Measurements from ENCODE around the gene DYNC2H1. TPM values are rescaled to one million over a fixed set of nuclear protein-coding genes. Genes with fewer than 3 reads are reported as not detected.

The DYNC2H1 gene
- total RNA-seq, 1 experiment from 2014 or later: 28.9 TPM

- no TSS peak for BruUV-seq (replicated peaks)
- ChIA-PET CTCF (no interaction called here), POLR2A (ENCODE audit: unreplicated experiment) (interaction anchor here (0.6 kb wide), 2 partner anchors 47 to 315 kb away, joined by 3 to 4 read pairs; no protein-coding TSS in a partner anchor)
- Histone ChIP-seq H2AFZ (ENCODE audit: low read length) (no peak overlapping the region), H3K4me3 (ENCODE audit: low read length) (no peak overlapping the region), H3K9me2 (replicated peaks; ENCODE audit: low read length) (no peaks in the 10 kb centered on the region), H3K36me3 (ENCODE audit: low read depth, low read length) (no peaks in the 10 kb centered on the region), H3K9me3 (ENCODE audit: low read length) (no peaks in the 10 kb centered on the region), H3F3A (ENCODE audit: low read length, unreplicated experiment) (no peaks in the 10 kb centered on the region), H3K27ac (ENCODE audit: low read length) (no peak overlapping the region), H3K9ac (ENCODE audit: low read length) (no peak overlapping the region), H3K27me3 (ENCODE audit: low read length) (no peaks in the 10 kb centered on the region), H3K79me2 (ENCODE audit: low read length) (no peaks in the 10 kb centered on the region), H4K20me1 (ENCODE audit: low read length) (no peaks in the 10 kb centered on the region), H3K4me1 (ENCODE audit: insufficient read depth, low read length) (no peaks in the 10 kb centered on the region), H3K4me2 (ENCODE audit: low read length) (no peak overlapping the region)
- DNase-seq: peak; percentile 27
- no peak for TF ChIP-seq EZH2 (IDR thresholded peaks at IDR 0.05; ENCODE audit: low read length, unreplicated experiment)
- no peak for TF ChIP-seq EZH2phosphoT487 (IDR thresholded peaks at IDR 0.05; ENCODE audit: borderline replicate concordance, low read length)
- no peak for TF ChIP-seq CTCF (conservative IDR thresholded peaks at IDR 0.05; ENCODE audit: low read depth, low read length)
- peak; percentile 87 for ATAC-seq
- intact Hi-C loops (cut with micrococcal nuclease): no loop called here
Measured at GRCh38 chr11:103380031-103380430, 270.8 kb downstream of the DYNC2H1 start.

DNA sequence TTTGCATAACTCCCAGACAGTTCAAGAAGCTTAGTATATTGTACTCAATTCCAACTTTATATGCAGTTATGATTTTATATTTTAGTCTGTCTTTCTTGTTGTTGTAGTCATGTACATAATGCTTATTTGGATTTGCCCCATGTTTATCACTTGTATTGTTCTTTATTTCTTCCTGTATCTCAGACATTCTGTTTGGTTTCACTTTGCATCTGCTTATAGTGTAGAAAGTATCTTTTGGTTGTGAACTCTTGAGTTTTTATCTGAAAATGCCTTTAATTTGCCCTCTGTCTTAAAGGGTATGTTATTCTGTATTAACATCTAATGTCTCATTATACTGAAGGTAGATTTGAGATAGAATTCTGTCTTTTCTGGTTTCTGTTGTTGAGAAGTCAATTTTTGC, 275.4 kb downstream of the DYNC2H1 start:
- intact Hi-C loops (cut with micrococcal nuclease): no loop called here
- no peak overlapping the region for H3K9ac ChIP-seq (ENCODE audit: low read length)
- TF ChIP-seq CTCF (conservative IDR thresholded peaks at IDR 0.05; ENCODE audit: low read depth, low read length): no peak
- no peak for TF ChIP-seq EZH2 (IDR thresholded peaks at IDR 0.05; ENCODE audit: low read length, unreplicated experiment)
- TF ChIP-seq EZH2phosphoT487 (IDR thresholded peaks at IDR 0.05; ENCODE audit: borderline replicate concordance, low read length): no peak
- H4K20me1 ChIP-seq (ENCODE audit: low read length): no peaks in the 10 kb centered on the region
- no peaks in the 10 kb centered on the region for H3K36me3 ChIP-seq (ENCODE audit: low read depth, low read length)
- no peaks in the 10 kb centered on the region for H3K27me3 ChIP-seq (ENCODE audit: low read length)
- no peaks in the 10 kb centered on the region for H3K9me3 ChIP-seq (ENCODE audit: low read length)
- ChIA-PET CTCF (no interaction called here), POLR2A (ENCODE audit: unreplicated experiment) (no interaction called here)
- no peaks in the 10 kb centered on the region for H3K4me1 ChIP-seq (ENCODE audit: insufficient read depth, low read length)
- H3K4me3 ChIP-seq (ENCODE audit: low read length): no peak overlapping the region
- H3K4me2 ChIP-seq (ENCODE audit: low read length): no peak overlapping the region
- no peak overlapping the region for H2AFZ ChIP-seq (ENCODE audit: low read length)
- ATAC-seq (no peak), DNase-seq (no peak)
- no peak overlapping the region for H3K27ac ChIP-seq (ENCODE audit: low read length)
- H3K79me2 ChIP-seq (ENCODE audit: low read length): no peaks in the 10 kb centered on the region
- no TSS peak for BruUV-seq (replicated peaks)
- no peaks in the 10 kb centered on the region for H3F3A ChIP-seq (ENCODE audit: low read length, unreplicated experiment)
- H3K9me2 ChIP-seq (replicated peaks; ENCODE audit: low read length): no peaks in the 10 kb centered on the region

DNA sequence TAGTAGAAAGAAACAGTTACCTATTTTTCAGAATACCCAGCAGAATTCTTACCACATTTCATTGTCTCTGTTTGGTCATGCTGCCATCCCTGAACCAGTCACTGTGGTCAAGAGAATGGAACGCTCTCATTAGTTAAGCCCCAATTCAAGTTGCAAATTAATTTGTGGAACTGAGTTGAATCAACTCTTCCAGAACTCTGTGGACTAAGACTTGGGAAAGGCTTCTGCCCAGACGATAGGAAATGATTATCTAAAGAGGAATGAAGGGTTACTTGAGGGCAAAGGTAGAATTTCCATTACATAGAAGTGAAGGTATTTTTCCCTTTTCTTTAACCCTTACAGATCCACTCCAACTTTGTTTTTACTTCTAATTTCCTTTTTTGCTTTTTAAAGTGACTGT, 286.4 kb downstream of the DYNC2H1 start:
- DNase-seq (peak; percentile 47), ATAC-seq (no peak; the same call in 1 of the 2 replicates)
- no peak overlapping the region for H2AFZ ChIP-seq (ENCODE audit: low read length)
- peaks cover 4% of the 10 kb centered on the region; the same call in 1 of the 2 replicates for H3K4me1 ChIP-seq (ENCODE audit: insufficient read depth, low read length)
- no peak for TF ChIP-seq EZH2phosphoT487 (IDR thresholded peaks at IDR 0.05; ENCODE audit: borderline replicate concordance, low read length)
- no peak for TF ChIP-seq EZH2 (IDR thresholded peaks at IDR 0.05; ENCODE audit: low read length, unreplicated experiment)
- no peak for TF ChIP-seq CTCF (conservative IDR thresholded peaks at IDR 0.05; ENCODE audit: low read depth, low read length)
- H3K4me3 ChIP-seq (ENCODE audit: low read length): no peak overlapping the region
- no peaks in the 10 kb centered on the region for H3K9me2 ChIP-seq (replicated peaks; ENCODE audit: low read length)
- H3K9me3 ChIP-seq (ENCODE audit: low read length): no peaks in the 10 kb centered on the region
- no peaks in the 10 kb centered on the region for H3K79me2 ChIP-seq (ENCODE audit: low read length)
- no peak overlapping the region for H3K27ac ChIP-seq (ENCODE audit: low read length)
- intact Hi-C loops (cut with micrococcal nuclease): no loop called here
- ChIA-PET POLR2A (ENCODE audit: unreplicated experiment) (interaction anchor here (0.6 kb wide), 1 partner anchor 757 kb away, joined by 4 read pairs; no protein-coding TSS in a partner anchor), CTCF (no interaction called here)
- H3K4me2 ChIP-seq (ENCODE audit: low read length): no peak overlapping the region
- no peaks in the 10 kb centered on the region for H3F3A ChIP-seq (ENCODE audit: low read length, unreplicated experiment)
- no TSS peak for BruUV-seq (replicated peaks)
- no peaks in the 10 kb centered on the region for H3K27me3 ChIP-seq (ENCODE audit: low read length)
- no peak overlapping the region for H3K9ac ChIP-seq (ENCODE audit: low read length)
- H3K36me3 ChIP-seq (ENCODE audit: low read depth, low read length): 0 out of 2 replicates have a peak, but pooled peaks cover 2% of the 10 kb centered on the region
- no peaks in the 10 kb centered on the region for H4K20me1 ChIP-seq (ENCODE audit: low read length)

Measured in PC-3 (cell line).